SHP77 (cell line): ENCODE results near the gene RUNX1.
"Not testable (repeated sequence)": the region's sequence is repeated elsewhere in the genome, so short reads cannot be mapped to it uniquely, and the experiment has no call there.

Source experiments
- DNase-seq, 2 experiments: peaks; one replicate each; lab custom pipeline; 2025; lab: John Stamatoyannopoulos, UW

Gene RUNX1

DNA sequence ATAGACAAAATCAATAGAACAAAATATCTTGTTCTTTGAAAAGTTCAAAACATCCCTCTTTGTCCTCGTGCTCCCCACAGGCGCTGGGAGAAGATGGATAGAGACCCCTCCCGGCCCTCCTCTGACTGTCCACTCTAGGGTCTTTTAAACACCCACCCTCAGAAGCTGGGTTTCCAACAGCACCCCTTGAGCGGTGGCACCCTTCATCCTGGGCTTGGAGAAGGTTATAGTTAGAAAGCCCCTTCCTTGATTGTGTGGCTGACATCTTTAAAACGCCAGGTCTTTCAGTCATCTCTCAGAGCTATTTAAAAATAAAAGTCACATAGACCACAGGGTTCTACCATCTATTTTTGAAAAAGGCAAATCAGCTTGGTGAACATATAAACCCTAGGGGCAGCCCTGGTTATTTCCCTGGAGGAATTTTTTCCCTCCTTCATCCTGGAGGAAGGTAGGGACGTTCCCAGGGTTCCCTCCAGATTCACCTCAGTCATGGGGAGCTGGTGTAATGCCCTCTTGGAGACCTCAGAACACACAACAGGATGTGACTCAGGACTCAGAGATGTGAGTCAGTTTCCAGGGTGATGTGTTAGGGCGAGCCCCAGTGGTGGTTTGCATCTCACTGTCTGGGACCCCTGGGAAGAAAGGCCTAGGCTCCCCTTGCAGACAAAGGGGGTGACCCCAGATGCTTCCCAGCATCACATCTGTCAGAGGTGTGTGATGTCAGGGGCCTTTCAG lies 241.8 kb downstream of the RUNX1 start:
- DNase-seq, result no peak

DNA sequence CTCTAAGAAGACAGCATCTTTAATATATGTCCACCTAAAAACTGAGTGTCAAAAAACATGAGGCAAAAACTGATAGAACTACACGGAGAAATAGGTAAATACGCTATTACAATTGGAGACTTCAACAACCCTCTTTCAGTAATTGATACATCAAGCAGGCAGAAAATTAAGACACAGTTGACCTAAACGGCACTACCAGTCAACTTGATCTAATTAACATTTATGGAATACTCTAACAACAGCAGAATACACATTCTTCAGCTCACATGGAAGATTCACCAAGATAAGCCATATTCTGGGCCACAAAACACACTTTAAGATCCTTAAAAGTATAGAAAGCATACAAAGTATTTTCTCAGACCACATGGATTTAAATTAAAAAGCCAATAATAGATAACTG lies 242.7 kb downstream of the RUNX1 start:
- DNase-seq, result no peak

GRCh38 chr21:34805157-34805556 lies 243.9 kb downstream of the RUNX1 start:
- no peak for DNase-seq

DNA sequence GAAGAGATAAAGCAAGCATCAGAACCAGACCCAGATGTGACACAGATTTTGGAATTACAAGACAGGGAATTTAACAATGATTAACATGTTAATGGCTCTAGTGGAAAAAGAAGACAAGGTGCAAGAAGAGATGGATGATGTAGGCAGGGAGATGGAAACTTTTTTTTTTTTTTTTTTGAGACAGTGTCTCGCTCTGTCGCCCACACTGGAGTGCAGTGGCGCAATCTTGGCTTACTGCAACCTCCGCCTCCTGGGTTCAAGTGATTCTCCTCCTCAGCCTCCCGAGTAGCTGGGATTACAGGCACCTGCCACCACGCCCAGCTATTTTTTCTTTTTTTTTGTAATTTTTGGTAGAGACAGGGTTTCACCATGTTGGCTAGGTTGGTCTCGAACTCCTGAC lies 244.5 kb downstream of the RUNX1 start:
- not testable (repeated sequence) for DNase-seq

DNA sequence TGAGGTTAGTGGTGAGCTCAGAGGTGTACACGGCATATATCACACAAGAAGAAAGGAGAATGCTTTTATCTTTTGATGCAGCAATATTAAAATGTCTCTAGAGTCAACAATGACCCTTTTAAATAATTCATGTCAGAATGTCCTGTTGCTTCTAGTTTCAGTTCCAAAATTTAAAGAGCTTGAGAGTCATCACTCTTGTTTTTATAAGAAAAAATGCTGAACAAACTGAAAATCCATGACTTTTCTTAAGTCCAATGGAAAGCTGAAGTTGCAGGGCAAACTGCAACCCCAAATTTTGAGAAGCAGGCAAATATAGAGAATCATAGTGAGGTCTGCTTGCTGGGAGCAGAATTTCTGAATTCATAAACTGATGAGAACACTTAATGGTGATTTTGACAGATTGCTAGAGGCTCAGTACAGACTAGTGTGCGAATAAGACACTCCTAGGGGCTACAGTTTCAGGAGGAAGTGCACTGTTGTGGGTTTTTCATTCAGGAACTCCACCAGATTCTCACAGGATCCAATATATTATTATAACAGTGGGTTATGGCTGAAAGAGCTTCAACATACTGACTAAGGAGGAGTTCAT lies 245.2 kb downstream of the RUNX1 start:
- DNase-seq, result no peak

DNA sequence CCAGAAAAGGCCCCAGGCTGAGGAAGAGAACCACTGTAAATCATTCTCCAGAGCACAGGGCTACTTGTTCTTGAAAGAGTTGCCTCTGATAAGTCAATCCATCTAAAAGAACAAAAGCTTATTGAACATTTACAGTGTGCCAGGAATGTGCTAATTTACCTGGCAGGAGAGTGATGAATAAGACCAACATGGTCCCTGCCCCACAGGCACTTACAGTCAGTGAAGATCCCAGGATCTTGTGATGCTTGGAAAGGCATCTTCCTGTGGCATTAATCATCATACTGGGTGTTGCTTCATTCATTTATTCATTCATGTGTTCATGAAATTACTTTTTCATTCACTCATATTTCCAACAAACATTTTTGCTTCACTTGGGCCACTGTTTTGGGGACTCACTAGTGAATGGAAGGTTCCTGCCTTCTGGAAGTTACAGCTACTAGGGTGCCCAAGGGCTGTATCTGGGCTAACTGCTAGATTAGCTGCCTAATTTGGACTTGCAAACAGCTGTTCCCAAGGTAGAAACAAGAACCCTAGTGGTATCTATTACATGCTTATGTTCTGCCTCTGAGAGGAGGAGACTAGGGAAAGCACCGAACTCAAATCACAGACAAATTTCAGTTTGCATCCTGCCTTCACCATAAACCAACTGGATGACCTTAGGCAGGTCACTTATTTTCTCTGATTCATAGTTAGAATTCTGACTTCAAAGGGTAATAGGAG lies 246.8 kb downstream of the RUNX1 start:
- no peak for DNase-seq

DNA sequence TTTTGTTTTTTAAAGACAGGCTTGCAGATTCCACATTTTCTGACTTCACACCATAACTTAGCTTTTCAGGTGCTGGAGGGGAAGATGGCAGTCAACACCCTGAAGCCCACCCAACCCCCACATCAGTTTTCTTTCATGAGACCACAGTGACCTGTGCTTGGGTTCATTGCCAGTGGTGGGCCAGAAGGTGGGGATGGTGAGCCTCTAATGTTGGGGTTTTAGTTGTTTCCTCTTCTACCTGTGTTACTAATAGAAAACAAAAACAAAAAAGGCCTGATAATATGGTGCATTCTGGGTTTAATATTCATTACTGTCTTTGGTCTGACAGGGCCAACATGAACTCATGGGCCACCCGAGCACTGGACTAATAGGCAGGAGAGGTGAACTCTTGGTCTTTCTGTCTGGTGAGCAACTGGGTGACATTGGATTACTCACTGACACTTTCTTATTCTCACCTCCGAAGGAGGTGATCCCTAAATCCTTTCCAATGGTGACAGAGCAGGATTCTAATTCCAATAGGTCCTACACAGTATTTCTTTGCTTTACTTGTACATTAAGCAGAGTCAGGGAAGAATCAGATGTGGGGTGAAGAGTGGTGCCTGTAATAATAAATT lies 247.5 kb downstream of the RUNX1 start:
- peak in 1 of 2 experiments; percentile 5 for DNase-seq

GRCh38 chr21:34800797-34801518 lies 248.1 kb downstream of the RUNX1 start:
- no peak for DNase-seq

DNA sequence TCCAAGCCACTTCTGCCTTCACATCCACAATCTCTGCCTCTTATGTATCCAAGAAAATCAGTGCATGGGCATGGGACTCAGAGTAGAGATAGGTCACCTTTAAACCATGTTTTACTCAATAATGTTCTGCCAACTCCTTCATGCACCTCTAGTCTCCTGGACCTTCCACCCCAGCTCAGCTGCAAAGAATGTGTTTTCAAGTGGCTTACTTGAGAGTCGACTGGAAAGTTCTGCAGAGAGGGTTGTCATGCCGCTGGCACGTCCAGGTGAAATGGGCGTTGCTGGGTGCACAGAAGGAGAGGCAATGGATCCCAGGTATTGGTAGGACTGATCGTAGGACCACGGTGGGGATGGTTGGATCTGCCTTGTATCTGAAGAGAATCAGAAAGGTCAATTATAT lies 250.0 kb downstream of the RUNX1 start:
- no peak for DNase-seq

DNA sequence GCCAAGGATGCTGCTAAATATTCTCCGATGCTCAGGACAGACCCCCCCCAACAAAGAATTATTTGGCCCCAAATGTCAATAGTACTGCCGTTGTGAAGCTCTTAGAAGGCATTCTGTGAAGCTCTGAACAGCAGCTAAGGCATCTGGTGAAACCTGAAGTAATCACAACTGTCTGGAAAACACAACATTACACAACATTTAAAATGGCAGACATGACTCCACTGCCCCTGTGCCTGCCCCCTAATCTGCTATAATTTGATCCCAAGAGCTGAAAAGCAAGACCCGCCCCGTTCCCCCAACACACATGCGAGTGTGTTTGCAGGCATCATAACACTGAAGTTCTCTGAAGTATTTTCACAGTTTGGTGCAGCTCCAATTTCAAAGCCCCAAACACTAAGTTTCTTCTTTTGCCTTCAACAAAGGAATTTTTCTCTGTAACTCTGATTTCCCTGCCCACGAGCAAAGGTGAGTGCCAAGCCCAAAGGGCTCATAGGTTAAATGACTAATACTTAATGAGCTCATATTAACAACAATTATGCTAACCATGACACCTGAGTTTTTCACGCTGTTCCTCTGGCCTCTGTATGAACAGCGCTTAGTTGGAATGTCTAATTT lies 251.1 kb downstream of the RUNX1 start:
- DNase-seq, result no peak

GRCh38 chr21:34797201-34797525 lies 251.9 kb downstream of the RUNX1 start:
- DNase-seq, result no peak

GRCh38 chr21:34796518-34797200 lies 252.4 kb downstream of the RUNX1 start:
- no peak for DNase-seq

DNA sequence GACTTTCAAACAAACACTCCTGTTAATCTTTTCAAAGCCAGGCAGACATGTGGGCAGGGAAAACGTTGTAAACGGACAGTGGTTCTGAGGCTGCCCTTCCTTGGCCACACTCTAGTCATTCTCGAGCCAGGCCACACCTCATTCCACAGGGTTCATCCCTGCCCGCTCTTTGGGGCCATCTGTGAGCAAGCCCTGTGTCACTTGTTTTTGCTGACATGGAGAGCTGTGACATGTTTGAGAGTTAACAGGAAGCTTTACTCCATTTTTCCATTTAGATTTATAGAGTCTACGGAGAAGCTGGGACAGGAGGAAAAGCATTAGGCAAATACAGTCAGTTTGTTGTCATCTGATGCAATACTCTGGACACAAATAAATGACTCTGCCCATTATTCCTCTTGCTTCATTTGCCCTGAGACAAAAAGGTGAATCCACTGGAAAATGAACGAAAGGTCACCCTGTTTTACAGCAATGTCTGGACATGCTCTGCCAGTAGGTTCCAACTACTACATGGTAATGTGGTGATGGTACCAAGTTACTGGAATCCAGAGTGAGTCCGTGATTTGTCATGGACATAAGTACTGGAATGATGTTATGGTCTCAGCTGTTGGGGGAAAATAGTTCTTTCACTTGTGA lies 253.4 kb downstream of the RUNX1 start:
- DNase-seq, result no peak

GRCh38 chr21:34795175-34795547 lies 253.9 kb downstream of the RUNX1 start:
- no peak for DNase-seq

- DNase-seq, result no peak
Measured at GRCh38 chr21:34794686-34795085, 254.4 kb downstream of the RUNX1 start.

DNA sequence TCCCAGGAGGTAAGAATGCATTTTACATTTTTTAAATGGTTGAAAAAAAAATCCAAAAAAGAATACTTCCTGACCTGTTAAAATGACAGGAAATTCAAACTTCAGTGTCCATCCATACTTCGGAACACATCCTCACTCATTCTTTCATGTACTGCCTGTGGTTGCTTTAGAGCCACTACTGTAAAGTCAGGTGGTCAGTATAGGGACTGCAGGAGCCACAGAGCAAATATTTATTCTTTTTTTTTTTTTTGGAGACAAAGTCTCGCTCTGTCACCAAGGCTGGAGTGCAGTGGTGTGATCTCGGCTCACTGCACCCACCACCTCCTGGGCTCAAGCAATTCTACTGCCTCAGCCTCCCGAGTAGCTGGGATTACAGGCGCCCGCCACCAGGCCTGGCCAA lies 255.6 kb downstream of the RUNX1 start:
- DNase-seq, result no peak

- no peak for DNase-seq
Measured at GRCh38 chr21:34792504-34793089, 256.5 kb downstream of the RUNX1 start.

- no peak for DNase-seq
Measured at GRCh38 chr21:34791776-34792503, 257.2 kb downstream of the RUNX1 start.

DNA sequence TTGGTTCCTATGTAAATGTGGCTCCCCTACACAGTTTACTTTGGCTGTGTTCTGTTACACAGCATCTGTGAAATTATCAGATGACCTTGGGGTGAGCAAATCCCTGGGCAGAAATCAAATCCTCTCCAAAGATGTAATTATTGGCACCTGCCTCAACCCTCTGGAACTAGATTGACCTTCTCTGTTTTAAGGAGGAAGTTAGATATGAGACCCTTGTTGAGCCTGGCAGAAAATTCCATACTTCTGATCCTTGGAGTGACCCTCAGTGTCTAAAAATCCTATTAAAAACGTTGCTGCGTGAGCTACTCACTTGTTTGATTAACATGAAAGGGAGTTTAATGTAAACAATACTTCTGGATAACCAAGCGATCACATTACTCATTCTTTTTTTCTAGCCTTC lies 258.3 kb downstream of the RUNX1 start:
- DNase-seq, result no peak

DNA sequence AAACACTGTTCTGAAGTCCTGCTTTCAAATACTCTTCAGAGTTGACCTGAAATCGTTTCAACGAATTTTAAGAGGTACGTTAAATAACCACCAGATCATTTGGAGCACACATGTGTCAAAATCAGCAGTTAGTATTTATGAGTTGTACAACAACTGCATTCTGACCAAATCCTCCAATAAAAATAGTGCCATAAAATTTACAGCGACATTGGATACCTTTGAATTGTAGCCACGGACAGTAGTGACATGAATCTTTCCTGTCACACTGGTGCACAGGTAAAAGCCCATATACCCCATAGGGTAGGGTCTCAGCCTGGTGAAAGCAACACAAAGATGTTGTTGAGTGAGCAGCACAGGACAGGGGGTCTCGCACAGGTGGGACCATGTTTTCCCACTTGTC lies 258.8 kb downstream of the RUNX1 start:
- DNase-seq, result no peak
